GM12864 (cell line): ENCODE results near the gene ADCY9.

ENCODE experiments used
- DNase-seq: peaks from one replicate; pipeline ENCODE4 v3.0.0-alpha.2; 2011; ENCODE audit warnings: low read depth
- H3K4me3 ChIP-seq: 2 replicates; pipeline ENCODE4 v1.5.1; 2011; ENCODE audit warnings: mild to moderate bottlenecking, low read depth, low read length, control low read depth
- TF ChIP-seq, protein P1 (sequence below): IDR thresholded peaks from 2 replicates; pipeline ENCODE4 v1.5.1; 2011; ENCODE audit warnings: low read depth, mild to moderate bottlenecking, moderate library complexity, low read length, control low read depth, inconsistent platforms; ENCODE audit errors: missing control alignments

ADCY9 gene

DNA sequence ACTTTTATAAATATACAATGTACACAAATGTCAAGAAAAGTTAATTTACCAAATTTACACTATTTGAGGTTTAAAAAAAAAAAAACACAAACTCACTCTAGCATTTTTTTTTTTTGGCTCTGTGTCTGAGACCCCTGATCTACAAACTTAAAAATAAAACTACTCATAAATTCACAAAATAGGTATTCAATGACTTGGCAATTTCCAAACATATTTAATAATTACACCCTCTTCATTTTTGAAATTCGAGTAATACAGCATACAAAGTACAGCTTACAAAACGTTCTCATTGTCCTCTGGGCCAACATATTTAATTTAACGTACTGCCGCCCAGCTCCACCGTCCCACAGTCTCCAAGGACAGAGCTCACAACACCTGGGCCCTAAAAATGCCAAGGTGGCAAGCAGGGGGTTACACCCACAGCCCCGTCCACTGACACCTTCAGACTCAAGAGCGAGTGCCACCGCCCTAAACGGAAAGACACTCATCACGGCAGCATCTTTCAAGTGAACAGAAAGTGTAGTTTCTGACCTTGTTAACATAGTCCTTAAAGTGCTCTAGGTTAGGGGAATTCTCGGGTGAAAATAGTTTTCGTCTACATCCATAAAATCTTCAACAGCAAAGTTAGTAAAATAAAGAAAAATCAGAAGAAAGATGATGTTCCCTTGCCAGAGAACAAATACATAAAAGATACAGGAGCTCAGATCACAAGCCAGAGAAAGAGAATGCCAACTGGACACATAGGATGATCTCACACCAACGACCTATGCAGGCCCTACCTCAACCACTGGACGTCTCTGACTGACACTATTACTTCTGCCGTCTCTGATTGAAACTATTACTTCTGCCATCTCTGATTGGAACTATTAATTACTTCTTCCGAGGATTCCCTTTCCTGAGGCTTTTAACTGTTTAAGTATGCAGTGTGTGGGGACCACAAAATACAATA, 4.2 kb downstream of the ADCY9 start:
- DNase-seq: no peak
- TF ChIP-seq, protein P1, sequence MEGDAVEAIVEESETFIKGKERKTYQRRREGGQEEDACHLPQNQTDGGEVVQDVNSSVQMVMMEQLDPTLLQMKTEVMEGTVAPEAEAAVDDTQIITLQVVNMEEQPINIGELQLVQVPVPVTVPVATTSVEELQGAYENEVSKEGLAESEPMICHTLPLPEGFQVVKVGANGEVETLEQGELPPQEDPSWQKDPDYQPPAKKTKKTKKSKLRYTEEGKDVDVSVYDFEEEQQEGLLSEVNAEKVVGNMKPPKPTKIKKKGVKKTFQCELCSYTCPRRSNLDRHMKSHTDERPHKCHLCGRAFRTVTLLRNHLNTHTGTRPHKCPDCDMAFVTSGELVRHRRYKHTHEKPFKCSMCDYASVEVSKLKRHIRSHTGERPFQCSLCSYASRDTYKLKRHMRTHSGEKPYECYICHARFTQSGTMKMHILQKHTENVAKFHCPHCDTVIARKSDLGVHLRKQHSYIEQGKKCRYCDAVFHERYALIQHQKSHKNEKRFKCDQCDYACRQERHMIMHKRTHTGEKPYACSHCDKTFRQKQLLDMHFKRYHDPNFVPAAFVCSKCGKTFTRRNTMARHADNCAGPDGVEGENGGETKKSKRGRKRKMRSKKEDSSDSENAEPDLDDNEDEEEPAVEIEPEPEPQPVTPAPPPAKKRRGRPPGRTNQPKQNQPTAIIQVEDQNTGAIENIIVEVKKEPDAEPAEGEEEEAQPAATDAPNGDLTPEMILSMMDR: no peak
- no peak overlapping the region for H3K4me3 ChIP-seq

DNA sequence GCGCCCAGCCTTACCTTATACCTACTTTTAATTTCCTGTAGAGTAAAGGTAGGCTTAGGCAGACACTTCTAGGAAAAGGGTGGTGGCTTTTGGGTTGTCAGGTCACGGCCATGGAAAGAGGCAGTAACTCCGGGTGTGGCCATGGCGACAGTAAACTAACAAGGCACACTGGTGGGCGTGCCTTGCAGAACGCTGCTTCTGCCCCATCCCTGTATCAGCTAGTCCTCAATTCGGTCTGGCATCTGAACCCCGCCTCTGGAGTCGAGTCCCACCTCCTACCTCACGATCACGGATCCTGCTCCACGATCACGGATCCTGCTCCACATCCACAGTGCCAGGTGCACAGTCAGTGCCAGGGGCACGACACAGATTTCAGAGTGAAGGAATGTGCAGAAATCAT, 5.6 kb downstream of the ADCY9 start:
- H3K4me3 ChIP-seq: no peak overlapping the region
- DNase-seq: no peak
- TF ChIP-seq, protein P1: no peak

DNA sequence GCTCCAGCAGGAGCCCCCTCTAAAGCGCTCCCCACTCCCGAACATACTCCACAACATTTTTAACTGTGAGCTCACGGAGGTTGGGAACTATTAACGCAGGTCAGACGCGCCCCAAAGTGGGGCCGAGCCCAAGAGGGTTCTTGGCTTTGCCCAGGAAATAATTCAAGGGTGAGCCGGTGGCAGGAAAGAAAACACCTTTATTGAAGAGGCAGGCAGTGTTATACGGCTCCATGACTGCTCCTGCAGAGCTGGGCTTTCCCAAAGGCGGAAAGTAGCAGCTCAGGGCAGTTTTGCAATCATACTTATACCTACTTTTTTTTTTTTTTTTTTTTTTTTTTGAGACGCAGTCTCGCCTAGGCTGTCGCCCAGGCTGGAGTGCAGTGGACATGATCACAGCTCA, 6.2 kb downstream of the ADCY9 start:
- TF ChIP-seq, protein P1: no peak
- DNase-seq: no peak
- no peak overlapping the region for H3K4me3 ChIP-seq

DNA sequence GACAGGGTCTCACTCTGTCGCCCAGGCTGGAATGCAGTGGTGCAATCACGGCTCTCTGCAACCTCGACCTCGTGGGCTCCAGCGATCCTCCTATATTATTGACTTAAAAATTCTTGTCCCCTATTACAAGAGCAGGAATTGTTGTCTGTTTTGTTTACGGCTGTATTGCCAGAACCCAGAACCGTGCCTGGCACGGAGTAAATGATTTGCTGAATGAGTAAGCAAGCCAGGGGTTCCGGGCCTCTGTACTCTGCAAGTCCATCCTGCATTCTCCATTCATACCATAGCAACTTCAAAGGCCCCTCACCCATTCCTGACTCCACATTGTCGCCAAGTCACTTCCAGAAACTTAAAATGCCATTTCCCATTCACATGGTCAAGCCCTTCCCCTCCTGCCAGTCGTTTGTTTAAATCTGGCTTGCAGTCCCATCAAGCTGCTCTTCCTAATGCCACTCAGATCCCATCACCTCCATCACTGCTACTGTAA, 6.9 kb downstream of the ADCY9 start:
- no peak overlapping the region for H3K4me3 ChIP-seq
- TF ChIP-seq, protein P1: no peak
- DNase-seq: no peak

DNA sequence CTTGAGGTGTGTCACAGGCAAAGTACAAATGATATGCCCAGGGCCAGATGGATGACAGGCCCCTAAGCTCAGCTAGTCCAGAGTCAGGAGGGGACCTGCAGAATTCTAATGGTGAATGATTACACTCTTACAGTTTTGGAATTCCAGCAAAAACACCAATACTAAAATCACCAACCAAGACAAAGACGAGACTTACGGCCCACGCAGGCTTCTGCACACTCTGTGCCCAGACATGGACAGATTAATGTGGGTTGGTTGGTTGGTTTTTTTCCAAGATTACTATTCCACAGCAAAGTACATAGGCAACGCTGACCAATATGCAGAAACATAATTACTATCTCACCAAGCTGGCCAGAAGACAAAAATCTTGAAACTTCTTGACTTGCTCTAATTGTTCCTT, 9.7 kb downstream of the ADCY9 start:
- H3K4me3 ChIP-seq: no peak overlapping the region
- DNase-seq: no peak
- TF ChIP-seq, protein P1: no peak

DNA sequence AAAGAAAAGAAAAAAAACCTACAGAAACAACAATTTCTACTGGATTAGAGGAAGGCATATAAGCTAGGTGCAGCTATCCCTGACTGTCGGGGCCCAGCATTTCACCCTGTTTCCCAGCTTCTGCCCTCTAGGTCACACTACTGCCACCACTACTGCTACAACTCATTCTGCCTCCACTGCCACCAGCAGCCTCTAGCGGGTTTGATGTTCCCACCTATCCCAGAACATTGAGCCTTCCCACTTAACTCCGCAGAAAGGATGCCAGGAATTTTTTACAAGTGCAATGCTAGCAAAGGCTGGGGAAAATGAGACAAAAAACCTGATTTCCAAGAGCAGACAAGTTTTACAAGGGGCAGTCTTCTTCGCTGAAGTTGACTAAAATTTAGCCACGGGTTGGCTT, 10.4 kb downstream of the ADCY9 start:
- TF ChIP-seq, protein P1: no peak
- no peak overlapping the region for H3K4me3 ChIP-seq
- no peak for DNase-seq

DNA sequence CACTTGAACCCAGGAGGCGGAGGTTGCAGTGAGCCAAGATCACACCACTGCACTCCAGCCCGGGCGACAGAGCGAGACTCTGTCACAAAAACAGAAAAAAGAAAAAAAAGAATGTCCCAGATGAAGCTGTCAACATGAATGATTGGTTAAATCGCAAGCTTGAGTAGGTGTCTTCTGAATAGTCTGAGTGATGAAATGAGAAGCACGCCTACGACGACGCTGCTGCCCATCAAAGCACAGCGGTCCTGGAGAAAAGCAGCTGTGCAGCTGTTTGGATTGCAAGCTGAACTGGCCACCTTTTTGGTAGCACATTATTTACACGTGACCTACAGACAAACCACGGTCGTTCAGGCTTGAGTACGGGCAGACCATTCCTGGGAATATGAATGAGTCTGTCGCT, 12.5 kb downstream of the ADCY9 start:
- no peak for DNase-seq
- TF ChIP-seq, protein P1: no peak
- H3K4me3 ChIP-seq: no peak overlapping the region
